Upper lobe of right lung (tissue), 1 donor: Measurements from ENCODE around the gene CDH23. TPM values are rescaled to one million over a fixed set of nuclear protein-coding genes. Genes with fewer than 3 reads are reported as not detected.

ENCODE experiments used
- ATAC-seq: fragments of 200-7000 bp; cut with Tn5 transposase; one replicate; pipeline ENCODE4 v1.9.1; 2020; ENCODE audit warnings: mild to moderate bottlenecking, moderate library complexity
- DNase-seq: peaks from one replicate; pipeline ENCODE4 v3.0.0-alpha.2; 2020
- H3K27ac ChIP-seq: fragments of 200-600 bp; one replicate; pipeline ENCODE4 v1.8.0; 2022
- H3K27me3 ChIP-seq: fragments of 200-600 bp; one replicate; pipeline ENCODE4 v1.8.0; 2022; ENCODE audit warnings: mild to moderate bottlenecking
- H3K36me3 ChIP-seq: fragments of 200-600 bp; one replicate; pipeline ENCODE4 v1.8.0; 2022
- H3K4me1 ChIP-seq: fragments of 200-600 bp; one replicate; pipeline ENCODE4 v1.8.0; 2022
- H3K4me3 ChIP-seq: fragments of 200-600 bp; one replicate; pipeline ENCODE4 v1.8.0; 2022; ENCODE audit warnings: mild to moderate bottlenecking
- H3K9me3 ChIP-seq: fragments of 200-600 bp; one replicate; pipeline ENCODE4 v1.8.0; 2022
- CTCF ChIP-seq: fragments of 200-600 bp; IDR thresholded peaks from one replicate; pipeline ENCODE4 v1.8.0; 2022; ENCODE audit warnings: antibody characterized with exemption
- intact Hi-C: fragments of 100-400 bp; cut with DNase I; formaldehyde crosslinking; loops from one replicate; pipeline ENCODE4 v1.11.0; 2022
- total RNA-seq: library from RNA; stranded (reverse); fragmentation: NEBNext Ultra II Directional; extraction: Animal tissue kit (Norgen Biotek cat#: 25700); gene quantifications from one replicate; pipeline ENCODE4 v1.2.1, GENCODE V29; 2021
- donor health status: DM: no; HTN: yes; CAD: no; lungs with severe emphysema.

The CDH23 gene
- total RNA-seq, 1 donor from 2014 or later: 10.9 TPM

- intact Hi-C loops: no loop called here
- Histone ChIP-seq H3K27me3 (no peaks in the 10 kb centered on the region), H3K36me3 (no peaks in the 10 kb centered on the region), H3K4me1 (no peaks in the 10 kb centered on the region), H3K4me3 (no peak overlapping the region), H3K9me3 (no peaks in the 10 kb centered on the region), H3K27ac (no peak overlapping the region)
- TF ChIP-seq CTCF: no peak
- no peak for ATAC-seq
- DNase-seq: no peak
Observed at GRCh38 chr10:71424496-71425194, 27.9 kb downstream of the CDH23 start.

GRCh38 chr10:71426058-71426605 is 29.4 kb downstream of the CDH23 start:
- H3K27ac ChIP-seq: no peak overlapping the region
- no peaks in the 10 kb centered on the region for H3K36me3 ChIP-seq
- ATAC-seq (no peak), DNase-seq (no peak)
- intact Hi-C loops: no loop called here
- TF ChIP-seq CTCF: no peak
- H3K27me3 ChIP-seq: no peaks in the 10 kb centered on the region
- H3K4me1 ChIP-seq: no peaks in the 10 kb centered on the region
- H3K4me3 ChIP-seq: no peak overlapping the region
- H3K9me3 ChIP-seq: no peaks in the 10 kb centered on the region

GRCh38 chr10:71427246-71427645 is 30.5 kb downstream of the CDH23 start:
- TF ChIP-seq CTCF: no peak
- H3K36me3 ChIP-seq: no peaks in the 10 kb centered on the region
- no peaks in the 10 kb centered on the region for H3K9me3 ChIP-seq
- DNase-seq (no peak), ATAC-seq (no peak)
- no peaks in the 10 kb centered on the region for H3K27me3 ChIP-seq
- H3K4me3 ChIP-seq: no peak overlapping the region
- H3K4me1 ChIP-seq: no peaks in the 10 kb centered on the region
- no peak overlapping the region for H3K27ac ChIP-seq
- intact Hi-C loops: no loop called here

- ATAC-seq: no peak
- Histone ChIP-seq H3K36me3 (no peaks in the 10 kb centered on the region), H3K4me1 (no peaks in the 10 kb centered on the region), H3K4me3 (no peak overlapping the region), H3K9me3 (no peaks in the 10 kb centered on the region), H3K27me3 (no peaks in the 10 kb centered on the region), H3K27ac (no peak overlapping the region)
- TF ChIP-seq CTCF: no peak
- intact Hi-C loops: no loop called here
- no peak for DNase-seq
Observed at GRCh38 chr10:71429304-71429703, 32.6 kb downstream of the CDH23 start.

GRCh38 chr10:71429929-71430328 is 33.2 kb downstream of the CDH23 start:
- TF ChIP-seq CTCF: no peak

More at GRCh38 chr10:71429929-71430328, 33.2 kb downstream of the CDH23 start:
- Histone ChIP-seq H3K27ac (no peak overlapping the region), H3K4me3 (no peak overlapping the region), H3K36me3 (no peaks in the 10 kb centered on the region), H3K27me3 (no peaks in the 10 kb centered on the region), H3K4me1 (no peaks in the 10 kb centered on the region), H3K9me3 (no peaks in the 10 kb centered on the region)
- ATAC-seq (no peak), DNase-seq (no peak)
- intact Hi-C loops: no loop called here
